Skin epidermis (tissue), 12 donors: ENCODE data around the gene GPR27.

Experiments
- H3K27ac ChIP-seq, 21 experiments: fragments of 200-600 bp; sonication (generic) in 11 of 21; one replicate each; pipeline ENCODE4 v1.5.0; 2020; ENCODE audit warnings: mild to moderate bottlenecking in 3 of 21, inconsistent platforms in 2 of 21, moderate library complexity in 2 of 21
- H3K4me3 ChIP-seq, 7 experiments: fragments of 200-600 bp; sonication (generic) in 2 of 7; one replicate each; pipeline ENCODE4 v1.5.0; 2020; ENCODE audit warnings: inconsistent platforms in 2 of 7, mild to moderate bottlenecking in 2 of 7, moderate library complexity in 1 of 7

Gene GPR27

GRCh38 chr3:71728632-71729342, 24.9 kb upstream of the GPR27 start:
- H3K27ac ChIP-seq: no peak overlapping the region
- no peak overlapping the region for H3K4me3 ChIP-seq

DNA sequence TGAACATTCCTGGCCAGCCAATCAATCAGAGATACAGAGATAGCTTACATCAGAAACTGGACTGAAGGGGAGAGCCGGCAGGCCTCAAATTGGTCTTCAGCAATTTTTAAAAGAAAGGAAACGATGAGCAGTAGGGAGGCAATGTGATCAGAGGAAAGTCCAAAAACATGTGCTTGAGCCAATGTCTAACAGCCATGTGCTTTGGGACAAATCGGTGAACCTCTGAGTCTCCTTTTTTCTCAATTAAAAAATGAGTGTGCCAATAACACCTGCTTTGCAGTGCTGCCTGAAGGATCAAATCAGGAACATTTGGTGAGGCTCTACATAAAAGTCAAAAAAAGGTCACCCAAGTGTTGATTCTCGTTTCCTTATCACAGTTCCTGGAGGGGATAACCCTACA, 21.0 kb upstream of the GPR27 start:
- no peak overlapping the region for H3K4me3 ChIP-seq
- no peak overlapping the region for H3K27ac ChIP-seq

GRCh38 chr3:71733319-71733718, 20.3 kb upstream of the GPR27 start:
- H3K27ac ChIP-seq: no peak overlapping the region

GRCh38 chr3:71734881-71735280, 18.8 kb upstream of the GPR27 start:
- H3K27ac ChIP-seq: no peak overlapping the region
- H3K4me3 ChIP-seq: no peak overlapping the region

More at GRCh38 chr3:71733319-71733718, 20.3 kb upstream of the GPR27 start:
- H3K4me3 ChIP-seq: no peak overlapping the region

- Histone ChIP-seq H3K4me3 (no peak overlapping the region), H3K27ac (no peak overlapping the region)
Measured at GRCh38 chr3:71742621-71743020, 11.0 kb upstream of the GPR27 start.

DNA sequence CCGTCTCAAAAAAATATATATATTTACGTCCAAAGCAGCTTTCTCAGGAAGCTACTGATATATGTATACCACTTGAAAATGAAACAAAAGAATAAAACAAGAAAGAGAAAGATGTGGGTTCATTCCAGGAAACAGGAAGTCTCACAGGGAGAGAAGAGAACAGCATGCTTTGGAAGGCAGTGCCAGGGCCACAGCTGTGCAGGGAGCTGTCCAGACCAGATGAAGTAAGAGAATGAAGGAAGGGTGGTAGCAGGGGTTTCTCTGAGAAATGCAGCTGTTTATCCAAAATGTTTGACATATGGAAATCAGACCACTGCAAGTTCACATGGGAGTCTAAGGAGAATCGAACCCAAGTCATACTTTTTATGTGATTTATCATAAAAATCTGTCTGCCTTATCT, 8.9 kb upstream of the GPR27 start:
- Histone ChIP-seq H3K27ac (no peak overlapping the region), H3K4me3 (no peak overlapping the region)

DNA sequence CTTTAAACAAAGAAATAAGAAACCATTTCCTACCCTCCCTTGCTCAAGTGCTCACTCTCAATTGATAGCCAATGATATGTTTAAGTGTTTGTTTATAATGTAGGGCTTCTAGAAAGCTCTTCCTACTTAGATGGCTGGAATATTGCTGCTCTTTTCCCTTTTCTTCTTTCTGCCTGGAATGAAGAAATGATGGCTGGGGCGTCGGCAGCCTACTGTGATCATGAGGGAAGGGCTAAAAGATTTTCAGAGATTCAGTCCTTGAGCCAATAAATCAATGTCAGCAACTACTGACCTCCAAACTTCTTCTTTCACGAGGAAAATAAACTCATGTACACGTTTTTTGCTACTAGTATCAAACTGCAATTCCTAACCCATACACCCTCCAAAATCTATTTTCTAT, 2.1 kb upstream of the GPR27 start:
- Histone ChIP-seq H3K4me3 (no peak overlapping the region), H3K27ac (no peak overlapping the region)

GRCh38 chr3:71752831-71753700, 589 bp upstream of the GPR27 start:
- no peak overlapping the region for H3K27ac ChIP-seq
- H3K4me3 ChIP-seq: peak overlapping the region; percentile 19 to 55 (median 34)

- Histone ChIP-seq H3K4me3 (peak overlapping the region; percentile 19 to 55 (median 34)), H3K27ac (no peak overlapping the region)
Measured at GRCh38 chr3:71754610-71755253, 1.1 kb downstream of the GPR27 start.

DNA sequence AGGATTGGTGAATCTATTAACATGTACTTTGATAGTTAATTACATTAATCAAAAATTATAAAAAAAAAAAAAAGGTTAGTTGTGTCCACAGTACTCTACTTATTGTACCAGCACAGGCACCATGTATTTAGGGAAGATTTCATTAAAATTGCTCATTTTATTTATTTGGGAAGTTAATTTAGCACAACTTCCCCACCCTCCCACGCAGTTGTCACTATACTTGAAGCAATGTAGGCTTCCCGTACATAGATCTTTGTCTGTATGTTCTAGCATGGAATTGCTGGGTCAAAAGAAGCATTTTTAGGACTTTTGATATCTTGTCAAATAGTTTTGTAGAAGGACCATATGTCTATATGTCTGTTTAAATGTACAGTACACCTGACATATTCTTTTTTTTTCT, 4.4 kb downstream of the GPR27 start:
- Histone ChIP-seq H3K27ac (no peak overlapping the region), H3K4me3 (no peak overlapping the region)

DNA sequence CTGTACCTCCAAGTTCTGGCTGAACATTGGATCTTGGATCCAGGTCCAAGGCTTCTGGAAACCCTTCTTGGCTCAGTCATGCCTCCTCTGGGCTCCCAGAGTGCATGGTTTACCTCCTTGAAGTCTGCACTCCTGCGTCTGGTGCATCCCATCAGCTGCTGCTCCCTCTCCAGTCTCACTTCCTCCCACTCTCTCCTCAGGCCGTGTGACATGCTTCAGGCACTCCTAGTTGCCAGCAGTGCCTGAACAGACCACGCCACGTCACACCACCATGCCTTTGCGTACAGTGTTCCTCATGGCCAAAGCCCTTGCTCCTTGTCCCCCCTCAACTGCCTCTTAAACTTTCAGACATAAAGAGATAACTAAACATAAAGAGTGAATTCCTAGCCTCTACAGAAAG, 5.7 kb downstream of the GPR27 start:
- Histone ChIP-seq H3K4me3 (no peak overlapping the region), H3K27ac (no peak overlapping the region)

DNA sequence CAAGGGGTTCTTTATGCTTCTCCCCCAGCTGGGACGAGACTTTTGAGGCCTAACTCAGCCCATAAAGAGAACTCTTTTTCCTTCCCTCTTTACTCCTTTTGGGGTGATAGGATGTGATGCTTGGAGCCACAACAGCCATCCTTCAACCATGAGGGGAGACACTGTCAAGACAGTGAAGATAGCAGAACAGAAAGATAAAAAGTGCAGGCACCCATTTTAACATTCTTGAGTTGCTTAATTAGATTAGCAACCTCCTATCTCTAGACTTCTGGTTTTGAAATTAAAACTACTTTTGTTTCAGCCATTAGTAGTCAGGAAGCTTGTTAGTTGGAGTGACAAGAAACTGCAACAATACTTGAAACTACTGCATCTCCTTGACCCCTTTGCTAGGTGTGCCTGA, 6.5 kb downstream of the GPR27 start:
- no peak overlapping the region for H3K4me3 ChIP-seq
- no peak overlapping the region for H3K27ac ChIP-seq

DNA sequence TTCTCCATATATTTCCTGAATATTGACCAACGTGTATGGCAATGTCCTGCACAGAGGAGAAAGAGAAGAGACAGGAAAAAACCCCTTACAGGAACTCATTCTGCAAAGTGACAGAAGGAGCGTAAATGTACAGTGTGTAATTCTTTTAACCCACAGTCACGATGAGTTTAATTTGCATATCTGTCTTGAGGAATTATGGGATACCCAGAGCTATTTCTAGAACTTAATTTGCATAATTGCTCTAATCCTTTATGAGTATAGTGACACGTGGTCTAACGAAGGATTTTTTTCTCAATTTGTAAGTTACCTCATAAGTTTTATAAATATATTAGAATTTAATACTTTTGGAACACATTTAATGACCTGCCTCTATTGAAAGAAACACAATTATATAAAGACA, 9.8 kb downstream of the GPR27 start:
- H3K27ac ChIP-seq: no peak overlapping the region
- H3K4me3 ChIP-seq: no peak overlapping the region

DNA sequence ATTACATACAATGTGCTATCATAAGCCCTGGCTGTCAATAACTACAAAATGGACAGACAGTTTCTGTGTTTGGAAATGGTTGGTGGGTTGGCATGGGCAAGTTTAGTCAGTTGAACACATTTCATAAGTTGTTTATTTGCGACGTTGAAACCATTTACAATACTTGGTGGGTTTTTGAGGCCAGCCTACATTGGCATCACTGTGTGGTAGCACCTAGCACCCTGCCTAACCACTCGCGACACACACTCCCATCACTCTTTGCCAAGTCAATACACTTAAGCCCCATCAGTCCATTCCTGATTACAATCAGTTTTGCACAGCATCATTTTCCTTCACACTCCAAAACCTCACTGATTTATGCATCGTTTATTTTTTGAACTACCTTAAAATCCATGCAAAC, 17.5 kb downstream of the GPR27 start:
- Histone ChIP-seq H3K27ac (no peak overlapping the region), H3K4me3 (no peak overlapping the region)

DNA sequence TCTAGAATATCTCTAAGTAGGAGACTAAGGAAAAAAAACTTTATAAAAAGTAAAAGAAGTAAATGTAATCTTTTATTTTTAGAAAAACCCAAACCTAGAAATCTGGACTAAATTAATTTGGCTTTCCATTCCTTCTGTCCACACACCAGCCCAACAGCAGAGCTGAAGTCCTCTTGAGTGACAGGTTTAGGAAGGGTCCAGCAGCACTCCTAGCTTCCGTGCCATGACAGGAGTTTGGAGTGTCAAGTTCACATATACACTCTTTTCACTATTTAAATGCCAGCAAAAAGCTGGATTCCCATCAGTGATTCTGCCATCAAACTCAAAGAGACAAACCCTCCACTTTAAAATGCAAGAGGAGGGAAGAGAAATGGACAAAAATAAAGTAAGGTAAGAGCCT, 18.2 kb downstream of the GPR27 start:
- Histone ChIP-seq H3K27ac (no peak overlapping the region), H3K4me3 (no peak overlapping the region)

GRCh38 chr3:71776538-71776937, 22.9 kb downstream of the GPR27 start:
- Histone ChIP-seq H3K4me3 (no peak overlapping the region), H3K27ac (no peak overlapping the region)

DNA sequence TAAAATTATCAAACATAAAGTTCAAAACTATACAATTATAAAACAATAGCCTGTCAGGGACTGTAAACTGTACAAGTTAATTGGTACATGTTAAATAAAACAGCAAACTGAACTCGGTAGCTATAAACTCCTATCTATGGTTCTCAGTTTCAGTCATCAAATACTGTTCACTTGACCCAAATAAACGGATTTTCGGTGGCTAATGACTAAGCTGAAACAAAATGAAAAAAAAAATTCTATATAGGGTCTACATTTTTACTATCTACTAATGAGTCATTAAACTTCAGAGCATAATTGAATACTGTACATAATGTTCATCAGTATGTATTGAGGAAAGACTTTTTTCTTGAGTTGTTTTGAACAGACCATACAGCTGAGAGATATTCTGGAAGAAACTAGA, 24.7 kb downstream of the GPR27 start:
- H3K4me3 ChIP-seq: no peak overlapping the region

DNA sequence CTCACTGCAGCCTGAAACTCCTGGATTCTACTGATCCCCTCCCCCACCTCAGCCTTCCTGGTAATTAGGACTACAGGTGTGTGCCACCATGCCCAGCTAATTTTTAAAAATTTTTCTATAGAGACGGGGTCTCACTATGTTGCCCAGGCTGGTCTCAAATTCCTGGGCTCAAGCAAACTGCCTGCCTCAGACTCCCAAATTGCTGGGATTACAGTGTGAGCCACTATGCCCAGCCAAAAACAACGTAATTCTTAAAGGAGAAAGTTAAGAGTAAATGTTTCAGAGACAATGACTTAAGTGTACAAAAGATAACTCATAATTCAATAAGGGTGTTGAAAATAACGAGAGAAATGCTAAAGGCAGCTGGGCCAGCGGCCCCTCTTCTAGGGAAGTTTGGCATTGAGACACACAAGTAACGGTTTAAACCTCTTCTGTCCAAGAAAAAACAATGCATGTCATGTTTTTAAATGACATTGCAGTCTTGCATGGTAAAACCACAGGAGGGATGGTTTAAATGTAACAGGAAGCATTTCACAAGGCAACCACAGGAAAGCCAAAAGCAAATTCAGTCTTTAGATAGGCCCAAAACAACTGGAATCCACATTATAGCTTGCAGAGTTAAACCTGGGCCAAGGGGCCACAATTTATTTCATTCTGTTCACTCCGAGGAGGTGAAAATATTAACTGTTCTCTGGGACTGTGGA, 26.2 kb downstream of the GPR27 start:
- peak overlapping the region in 1 of 21 experiments; percentile 38 for H3K27ac ChIP-seq
- no peak overlapping the region for H3K4me3 ChIP-seq

More for the DNA sequence above, 24.7 kb downstream of the GPR27 start:
- H3K27ac ChIP-seq: no peak overlapping the region

- H3K4me3 ChIP-seq: no peak overlapping the region
- H3K27ac ChIP-seq: no peak overlapping the region
Measured at GRCh38 chr3:71780430-71780829, 26.8 kb downstream of the GPR27 start.

- H3K27ac ChIP-seq: no peak overlapping the region
- no peak overlapping the region for H3K4me3 ChIP-seq
Measured at GRCh38 chr3:71783152-71783551, 29.5 kb downstream of the GPR27 start.
